HCT116 (cell line): ENCODE results near the gene MYH8. TPM values are rescaled to one million over a fixed set of nuclear protein-coding genes. Genes with fewer than 3 reads are reported as not detected.

ENCODE experiments used
- ATAC-seq: fragments of 200-7000 bp; cut with Tn5 transposase; 2 replicates; pipeline ENCODE4 v1.9.1; 2020; ENCODE audit warnings: mild to moderate bottlenecking, moderate library complexity
- BruUV-seq: library from RNA; stranded (reverse); fragments of 400-500 nt; replicated peaks from 2 replicates; lab custom pipeline; 2021; lab: Mats Ljungman, UMichigan
- CTCF ChIA-PET: fragments of 300-600 bp; sonication (Branson Sonifier 250); formaldehyde crosslinking; loops from one replicate; lab custom pipeline; 2021; ENCODE audit warnings: antibody characterized with exemption; lab: Charles Lee
- POLR2A ChIA-PET: fragments of 300-600, 350-600 bp; sonication (Branson Sonifier 250); formaldehyde crosslinking; loops from one replicate; lab custom pipeline; 2021; ENCODE audit warnings: antibody characterized with exemption; lab: Charles Lee
- RAD21 ChIA-PET, 2 experiments: fragments of 300-600 bp; sonication (Branson Sonifier 250); formaldehyde crosslinking; loops; one replicate each; lab custom pipeline; 2023; ENCODE audit warnings: low total read pairs in 2 of 2; ENCODE audit not compliant: uncharacterized antibody in 2 of 2, unreplicated experiment in 2 of 2, low non-redundant PET in 1 of 2; lab: Charles Lee
- DNase-seq: peaks from one replicate; pipeline ENCODE4 v3.0.0-alpha.2; 2010; ENCODE audit warnings: low read depth, low spot score
- H2AFZ ChIP-seq: fragments of 200-600 bp; shearing (Covaris generic), sonication (generic); 2 replicates; pipeline ENCODE4 v1.6.1; 2017; ENCODE audit warnings: low read depth, mixed run types, mixed read lengths, antibody characterized with exemption, low read length; ENCODE audit not compliant: poor library complexity, severe bottlenecking
- H3K27ac ChIP-seq: 2 replicates; pipeline ENCODE4 v1.5.1; 2012; ENCODE audit warnings: low read depth, low read length
- H3K27me3 ChIP-seq: fragments of 200-600 bp; sonication (generic); 2 replicates; pipeline ENCODE4 v1.6.1; 2016; ENCODE audit warnings: mixed run types, low read length, mixed read lengths; ENCODE audit not compliant: insufficient read depth
- H3K36me3 ChIP-seq, 2 experiments: fragments of 200-500 bp in 1 of 2; fragments of 200-600 bp in 1 of 2; sonication (Bioruptor generic) in 1 of 2; sonication (generic) in 1 of 2; 2 replicates each; pipeline versions ENCODE4 v1.5.1 to v1.6.1; 2014 to 2016; ENCODE audit warnings: low read length in 2 of 2, inconsistent platforms in 1 of 2, mixed read lengths in 1 of 2, mixed run types in 1 of 2; ENCODE audit not compliant: insufficient read depth in 2 of 2, control insufficient read depth in 1 of 2
- H3K4me1 ChIP-seq, 2 experiments: fragments of 200-600 bp in 1 of 2; sonication (generic) in 1 of 2; 2 replicates each; pipeline versions ENCODE4 v1.5.1 to v1.6.1; 2012 to 2017; ENCODE audit warnings: low read length in 2 of 2, inconsistent platforms in 1 of 2, mild to moderate bottlenecking in 1 of 2, mixed read lengths in 1 of 2, mixed run types in 1 of 2, moderate library complexity in 1 of 2; ENCODE audit not compliant: insufficient read depth in 2 of 2, control insufficient read depth in 1 of 2
- H3K4me2 ChIP-seq: fragments of 200-600 bp; sonication (generic); 2 replicates; pipeline ENCODE4 v1.6.1; 2017; ENCODE audit warnings: mixed run types, low read length, mixed read lengths
- H3K4me3 ChIP-seq, 2 experiments: fragments of 200-600 bp in 1 of 2; sonication (generic) in 1 of 2; replicated peaks in 1 of 2; 2 replicates each; pipeline ENCODE4 v1.5.1; 2011 to 2016; ENCODE audit warnings: low read length in 2 of 2, control low read depth in 1 of 2, low read depth in 1 of 2, mild to moderate bottlenecking in 1 of 2, mixed read lengths in 1 of 2, mixed run types in 1 of 2
- H3K79me2 ChIP-seq: fragments of 200-600 bp; sonication (generic); 2 replicates; pipeline ENCODE4 v1.6.1; 2017; ENCODE audit warnings: mild to moderate bottlenecking, mixed run types, low read length, moderate library complexity, mixed read lengths; ENCODE audit not compliant: insufficient read depth
- H3K9ac ChIP-seq: fragments of 200-600 bp; sonication (generic); 2 replicates; pipeline ENCODE4 v1.6.1; 2016; ENCODE audit warnings: low read length, mixed read lengths
- H3K9me2 ChIP-seq: fragments of 200-600 bp; sonication (generic), shearing (Covaris generic); 2 replicates; pipeline ENCODE4 v1.6.1; 2017; ENCODE audit warnings: mixed run types, mild to moderate bottlenecking, moderate library complexity; ENCODE audit not compliant: insufficient read depth
- H3K9me3 ChIP-seq, 2 experiments: fragments of 200-500 bp in 1 of 2; fragments of 200-600 bp in 1 of 2; sonication (Bioruptor generic) in 1 of 2; sonication (generic) in 1 of 2; 2 replicates each; pipeline ENCODE4 v1.6.1; 2014 to 2017; ENCODE audit warnings: low read length in 2 of 2, mixed read lengths in 2 of 2, inconsistent platforms in 1 of 2, low read depth in 1 of 2, mild to moderate bottlenecking in 1 of 2, mixed run types in 1 of 2, moderate library complexity in 1 of 2; ENCODE audit not compliant: control insufficient read depth in 1 of 2, insufficient read depth in 1 of 2
- H4K20me1 ChIP-seq: fragments of 200-600 bp; sonication (generic), shearing (Covaris generic); 2 replicates; pipeline ENCODE4 v1.6.1; 2017; ENCODE audit warnings: mixed run types, mild to moderate bottlenecking, moderate library complexity; ENCODE audit not compliant: insufficient read depth
- ATF3 ChIP-seq: IDR thresholded peaks from 2 replicates; pipeline ENCODE4 v1.6.1; 2012
- CBX3 ChIP-seq: IDR thresholded peaks from 2 replicates; pipeline ENCODE4 v1.6.1; 2012; ENCODE audit warnings: low read depth
- CTCF ChIP-seq, 3 experiments: fragments of 200-600 bp in 1 of 3; sonication (generic) in 1 of 3; IDR thresholded peaks in 2 of 3; conservative IDR thresholded peaks in 1 of 3; 2 replicates each; pipeline ENCODE4 v1.5.1; 2012 to 2017; ENCODE audit warnings: low read depth in 2 of 3, low read length in 2 of 3, antibody characterized with exemption in 1 of 3, borderline replicate concordance in 1 of 3, control low read depth in 1 of 3, mild to moderate bottlenecking in 1 of 3, mixed read lengths in 1 of 3, mixed run types in 1 of 3, moderate library complexity in 1 of 3; ENCODE audit not compliant: insufficient read depth in 1 of 3
- EGR1 ChIP-seq: IDR thresholded peaks from 2 replicates; pipeline ENCODE4 v1.6.1; 2012; ENCODE audit warnings: low read depth
- ELF1 ChIP-seq: IDR thresholded peaks from 2 replicates; pipeline ENCODE4 v1.6.1; 2012; ENCODE audit warnings: low read depth, borderline replicate concordance
- EZH2 ChIP-seq: fragments of 200-600 bp; sonication (generic); IDR thresholded peaks from 2 replicates; pipeline ENCODE4 v1.6.1; 2017; ENCODE audit warnings: antibody characterized with exemption, mixed run types
- EZH2phosphoT487 ChIP-seq: fragments of 200-600 bp; IDR thresholded peaks from 2 replicates; pipeline ENCODE4 v1.6.1; 2018; ENCODE audit warnings: antibody characterized with exemption, borderline replicate concordance
- FOSL1 ChIP-seq: IDR thresholded peaks from 2 replicates; pipeline ENCODE4 v1.6.1; 2012; ENCODE audit warnings: low read depth
- JUND ChIP-seq: IDR thresholded peaks from 2 replicates; pipeline ENCODE4 v1.6.1; 2012
- POLR2AphosphoS5 ChIP-seq: IDR thresholded peaks from 2 replicates; pipeline ENCODE4 v1.6.1; 2011; ENCODE audit warnings: mild to moderate bottlenecking, low read depth, low read length, moderate library complexity
- REST ChIP-seq: IDR thresholded peaks from 2 replicates; pipeline ENCODE4 v1.6.1; 2012; ENCODE audit warnings: low read depth
- SIN3A ChIP-seq: IDR thresholded peaks from 2 replicates; pipeline ENCODE4 v1.6.1; 2012; ENCODE audit warnings: low read depth
- SP1 ChIP-seq: IDR thresholded peaks from 2 replicates; pipeline ENCODE4 v1.6.1; 2012; ENCODE audit warnings: low read depth
- TCF7L2 ChIP-seq: IDR thresholded peaks from 2 replicates; pipeline ENCODE4 v1.7.0; 2011; ENCODE audit warnings: borderline replicate concordance, inconsistent platforms; ENCODE audit not compliant: insufficient read depth, insufficient read length; ENCODE audit errors: extremely low read depth
- YY1 ChIP-seq: IDR thresholded peaks from 2 replicates; pipeline ENCODE4 v1.6.1; 2011; ENCODE audit warnings: low read length, low read depth, moderate library complexity, mild to moderate bottlenecking; ENCODE audit not compliant: insufficient replicate concordance; ENCODE audit errors: extremely low read depth
- ZFX ChIP-seq: fragments of 450-650 bp; IDR thresholded peaks from 2 replicates; pipeline ENCODE4 v1.6.1; 2017
- ZNF274 ChIP-seq: fragments of 200-500 bp; sonication (Bioruptor generic); IDR thresholded peaks from 2 replicates; pipeline ENCODE4 v1.6.1; 2014; ENCODE audit warnings: mild to moderate bottlenecking, low read depth, low read length, inconsistent platforms
- intact Hi-C: fragments of 100-400 bp; cut with micrococcal nuclease; formaldehyde crosslinking; loops from 2 replicates; pipeline ENCODE4 v1.10.0; 2022
- total RNA-seq: library from RNA; stranded (reverse); gene quantifications from one replicate; pipeline ENCODE4 v1.2.1, GENCODE V29; 2021; ENCODE audit not compliant: unreplicated experiment

MYH8 gene
- total RNA-seq, 1 experiment from 2014 or later = not detected

GRCh38 chr17:10368561-10368960, 53.2 kb downstream of the MYH8 start:
- no TSS peak for BruUV-seq
- H3K4me3 ChIP-seq = no peak overlapping the region
- H3K36me3 ChIP-seq = no peaks in the 10 kb centered on the region
- intact Hi-C loops = no loop called here
- H3K27me3 ChIP-seq = peaks cover 4% of the 10 kb centered on the region; the same call in 1 of the 2 replicates
- H3K4me1 ChIP-seq = peaks cover 0 to 9% of the 10 kb centered on the region in 2 experiments; a peak in 2 of 4 replicates
- no peak overlapping the region for H3K27ac ChIP-seq
- no peaks in the 10 kb centered on the region for H3K9me3 ChIP-seq
- H2AFZ ChIP-seq = no peak overlapping the region
- DNase-seq (no peak), ATAC-seq (no peak)
- no peaks in the 10 kb centered on the region for H4K20me1 ChIP-seq
- H3K4me2 ChIP-seq = no peak overlapping the region
- H3K79me2 ChIP-seq = no peaks in the 10 kb centered on the region
- H3K9ac ChIP-seq = no peak overlapping the region
- ChIA-PET RAD21 (no interaction called here), POLR2A (no interaction called here), CTCF (interaction anchor here (0.8 kb wide), 1 partner anchor 11 kb away, joined by 5 read pairs; no protein-coding TSS in a partner anchor)
- TF ChIP-seq SP1 (no peak), CBX3 (no peak), EZH2phosphoT487 (no peak), ZFX (no peak), YY1 (no peak), FOSL1 (no peak), JUND (no peak), ELF1 (no peak), EGR1 (no peak), ZNF274 (no peak), CTCF (IDR thresholded peaks at IDR 0.05 in 2 of 3, conservative IDR thresholded peaks at IDR 0.05 in 1 of 3; ENCODE audit: borderline replicate concordance in 1 of 3, insufficient read depth in 1 of 3, low read depth in 2 of 3, low read length in 2 of 3) (no peak), TCF7L2 (no peak), REST (no peak), ATF3 (no peak), EZH2 (no peak), POLR2AphosphoS5 (no peak), SIN3A (no peak)
- H3K9me2 ChIP-seq = no peaks in the 10 kb centered on the region
